ENCODE data around the gene CTSW. TPM values are rescaled to one million over a fixed set of nuclear protein-coding genes. Genes with fewer than 3 reads are reported as not detected.

CTSW gene
- total RNA-seq, 1 experiment from 2014 or later = not detected

DNA sequence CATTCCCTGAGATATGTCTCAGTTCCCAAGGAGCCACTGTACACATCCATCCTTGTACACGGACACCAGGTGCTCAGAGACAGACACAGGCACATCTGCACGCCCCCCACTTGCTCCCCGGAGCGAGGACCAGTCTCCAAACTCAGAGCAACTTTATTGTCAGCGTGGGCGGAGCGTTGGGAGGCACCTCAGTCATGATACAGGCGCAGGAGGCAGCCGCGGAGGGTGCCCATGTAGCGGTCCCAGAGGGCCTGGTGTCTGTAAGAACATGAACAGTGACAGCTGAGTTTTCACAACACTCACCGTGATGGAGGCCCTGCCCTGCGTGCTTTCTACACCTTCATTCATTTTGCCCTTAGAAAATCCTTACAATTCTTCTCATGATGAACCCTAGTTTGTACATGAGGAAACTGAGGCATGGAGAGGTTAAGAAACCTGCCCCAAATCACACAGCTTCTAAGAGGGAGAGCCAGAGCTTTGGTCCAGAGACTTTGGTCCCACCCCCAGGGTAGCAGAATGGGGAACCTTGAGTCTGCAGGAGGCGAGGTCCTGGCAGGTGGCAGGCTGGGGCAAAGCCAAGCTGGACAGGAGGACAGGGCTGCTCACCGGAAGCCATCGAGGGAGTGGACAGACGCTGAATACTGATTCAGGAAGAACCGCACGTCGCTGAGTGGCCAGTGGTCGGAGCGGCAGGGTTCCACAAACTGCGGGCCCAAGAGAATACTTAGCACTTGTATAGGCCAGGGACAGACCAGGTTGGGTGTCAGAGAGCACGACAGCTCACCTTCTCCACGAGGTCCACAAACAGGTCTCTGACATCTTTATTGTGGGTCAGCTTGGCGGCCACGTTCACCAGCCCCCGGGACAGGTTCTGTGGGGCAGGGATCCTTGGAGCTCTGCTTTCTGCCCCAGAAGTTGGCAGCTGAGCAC, 4.4 kb downstream of the CTSW start:
- BruUV-seq (replicated peaks) = no TSS peak
- DNase-seq = no peak
- TF ChIP-seq, protein P1, sequence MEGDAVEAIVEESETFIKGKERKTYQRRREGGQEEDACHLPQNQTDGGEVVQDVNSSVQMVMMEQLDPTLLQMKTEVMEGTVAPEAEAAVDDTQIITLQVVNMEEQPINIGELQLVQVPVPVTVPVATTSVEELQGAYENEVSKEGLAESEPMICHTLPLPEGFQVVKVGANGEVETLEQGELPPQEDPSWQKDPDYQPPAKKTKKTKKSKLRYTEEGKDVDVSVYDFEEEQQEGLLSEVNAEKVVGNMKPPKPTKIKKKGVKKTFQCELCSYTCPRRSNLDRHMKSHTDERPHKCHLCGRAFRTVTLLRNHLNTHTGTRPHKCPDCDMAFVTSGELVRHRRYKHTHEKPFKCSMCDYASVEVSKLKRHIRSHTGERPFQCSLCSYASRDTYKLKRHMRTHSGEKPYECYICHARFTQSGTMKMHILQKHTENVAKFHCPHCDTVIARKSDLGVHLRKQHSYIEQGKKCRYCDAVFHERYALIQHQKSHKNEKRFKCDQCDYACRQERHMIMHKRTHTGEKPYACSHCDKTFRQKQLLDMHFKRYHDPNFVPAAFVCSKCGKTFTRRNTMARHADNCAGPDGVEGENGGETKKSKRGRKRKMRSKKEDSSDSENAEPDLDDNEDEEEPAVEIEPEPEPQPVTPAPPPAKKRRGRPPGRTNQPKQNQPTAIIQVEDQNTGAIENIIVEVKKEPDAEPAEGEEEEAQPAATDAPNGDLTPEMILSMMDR (IDR thresholded peaks at IDR 0.05; ENCODE audit: insufficient read depth in 1 of 2, low read depth in 1 of 2, low read length in 1 of 2, severe bottlenecking in 1 of 2, unreplicated experiment in 1 of 2) = no peak
- ChIA-PET POLR2A (interaction anchor here (0.5 kb wide), 1 partner anchor 40 kb away, joined by 9 read pairs; no protein-coding TSS in a partner anchor), CTCF (interaction anchor here (0.6 to 7.8 kb wide), 32 partner anchors 10 to 277 kb away, joined by 3 to 241 read pairs (median 4); partner anchors contain the start of genes AP5B1, BANF1, CFL1 and EIF1AD)
- H3K4me3 ChIP-seq (ENCODE audit: low read depth, low read length) = no peak overlapping the region
- no peaks in the 10 kb centered on the region for H3K27me3 ChIP-seq (replicated peaks; ENCODE audit: control insufficient read depth, insufficient read depth, low read length)
- no peaks in the 10 kb centered on the region for H3K9me3 ChIP-seq
- H3K27ac Mint-ChIP-seq (ENCODE audit: unreplicated experiment) = no peak overlapping the region
- peaks cover 14% of the 10 kb centered on the region for H3K4me1 ChIP-seq
- H3K4me3 Mint-ChIP-seq (ENCODE audit: unreplicated experiment) = no peak overlapping the region
- no peaks in the 10 kb centered on the region for H3K27me3 Mint-ChIP-seq (ENCODE audit: insufficient read depth, unreplicated experiment)
- peaks cover 52% of the 10 kb centered on the region for H3K36me3 Mint-ChIP-seq (ENCODE audit: insufficient read depth, unreplicated experiment)
- intact Hi-C loops (cut with micrococcal nuclease; ENCODE audit: unreplicated experiment) = loop anchor here (1.0 kb wide), 2 partner anchors 27 to 105 kb away; no protein-coding TSS in a partner anchor
- peaks cover 15% of the 10 kb centered on the region for H3K4me1 Mint-ChIP-seq (ENCODE audit: low read depth, unreplicated experiment)
- peaks cover 4% of the 10 kb centered on the region for H3K36me3 ChIP-seq (ENCODE audit: control insufficient read depth, insufficient read depth, low read length)
- no peaks in the 10 kb centered on the region for H3K9me3 Mint-ChIP-seq (ENCODE audit: unreplicated experiment)

DNA sequence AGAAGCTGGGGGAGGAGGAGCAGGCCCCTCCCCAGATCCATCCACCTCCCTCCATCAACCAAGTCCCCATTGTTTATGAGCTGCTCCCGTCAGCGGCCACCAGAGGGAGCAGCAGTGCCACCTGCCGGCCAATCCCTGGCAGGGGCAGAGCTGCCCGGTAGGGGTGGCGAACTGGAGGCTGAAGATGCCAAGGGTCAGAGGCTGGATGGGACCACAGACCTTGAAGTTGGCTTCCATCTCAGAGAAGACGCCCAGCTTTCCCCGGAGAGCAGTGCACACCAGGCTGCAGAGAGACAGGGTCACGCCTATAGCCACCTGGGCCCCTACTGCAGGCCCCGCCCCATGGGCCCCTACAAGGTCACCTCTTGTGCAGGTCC, 5.1 kb downstream of the CTSW start:
- DNase-seq = peak; percentile 77 to 90
- no peak overlapping the region for H3K27ac Mint-ChIP-seq (ENCODE audit: unreplicated experiment)
- peaks cover 20% of the 10 kb centered on the region for H3K4me1 ChIP-seq
- H3K27me3 Mint-ChIP-seq (ENCODE audit: insufficient read depth, unreplicated experiment) = no peaks in the 10 kb centered on the region
- H3K36me3 ChIP-seq (ENCODE audit: control insufficient read depth, insufficient read depth, low read length) = peaks cover 4% of the 10 kb centered on the region
- intact Hi-C loops (cut with micrococcal nuclease; ENCODE audit: unreplicated experiment) = loop anchor here (1.0 kb wide), 2 partner anchors 27 to 105 kb away; no protein-coding TSS in a partner anchor
- no peaks in the 10 kb centered on the region for H3K9me3 Mint-ChIP-seq (ENCODE audit: unreplicated experiment)
- CTCF ChIA-PET = interaction anchor here (0.6 to 7.8 kb wide), 36 partner anchors 11 to 428 kb away, joined by 3 to 241 read pairs (median 4); partner anchors contain the start of genes AP5B1, BANF1, CFL1 and EIF1AD
- TF ChIP-seq, protein P1 (IDR thresholded peaks at IDR 0.05; ENCODE audit: insufficient read depth in 1 of 2, low read depth in 1 of 2, low read length in 1 of 2, severe bottlenecking in 1 of 2, unreplicated experiment in 1 of 2) = peak; percentile 98 to 100
- H3K9me3 ChIP-seq = no peaks in the 10 kb centered on the region
- H3K27me3 ChIP-seq (replicated peaks; ENCODE audit: control insufficient read depth, insufficient read depth, low read length) = no peaks in the 10 kb centered on the region
- H3K36me3 Mint-ChIP-seq (ENCODE audit: insufficient read depth, unreplicated experiment) = peaks cover 45% of the 10 kb centered on the region
- BruUV-seq (replicated peaks) = no TSS peak
- H3K4me3 Mint-ChIP-seq (ENCODE audit: unreplicated experiment) = no peak overlapping the region
- POLR2A ChIA-PET = interaction anchor here (0.5 kb wide), 1 partner anchor 40 kb away, joined by 9 read pairs; no protein-coding TSS in a partner anchor
- peaks cover 22% of the 10 kb centered on the region for H3K4me1 Mint-ChIP-seq (ENCODE audit: low read depth, unreplicated experiment)
- no peak overlapping the region for H3K4me3 ChIP-seq (ENCODE audit: low read depth, low read length)

DNA sequence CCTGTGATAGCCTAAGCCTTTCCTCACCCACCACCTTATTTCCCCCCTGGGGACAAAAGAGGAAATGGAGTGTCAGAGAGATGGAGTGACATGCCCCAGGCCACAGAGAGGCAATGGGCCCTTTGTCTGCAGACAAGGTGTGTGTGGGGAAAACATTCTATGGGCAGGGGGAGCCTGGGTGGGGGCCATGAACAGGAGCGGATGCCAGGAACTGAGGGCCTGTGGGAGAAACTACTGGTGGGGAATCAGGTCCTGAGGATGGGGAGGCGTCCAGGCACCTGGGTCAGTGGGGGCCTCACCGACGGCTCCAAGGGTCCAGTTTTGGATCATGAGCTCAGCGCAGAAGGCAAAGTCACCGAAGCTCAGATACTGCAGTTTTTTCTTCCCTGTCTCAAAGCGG, 5.6 kb downstream of the CTSW start:
- DNase-seq = no peak
- H3K4me1 ChIP-seq = peaks cover 25% of the 10 kb centered on the region
- no peak overlapping the region for H3K27ac Mint-ChIP-seq (ENCODE audit: unreplicated experiment)
- peaks cover 46% of the 10 kb centered on the region for H3K36me3 Mint-ChIP-seq (ENCODE audit: insufficient read depth, unreplicated experiment)
- POLR2A ChIA-PET = no interaction called here
- peaks cover 23% of the 10 kb centered on the region for H3K4me1 Mint-ChIP-seq (ENCODE audit: low read depth, unreplicated experiment)
- no peaks in the 10 kb centered on the region for H3K9me3 Mint-ChIP-seq (ENCODE audit: unreplicated experiment)
- no peaks in the 10 kb centered on the region for H3K27me3 ChIP-seq (replicated peaks; ENCODE audit: control insufficient read depth, insufficient read depth, low read length)
- no peaks in the 10 kb centered on the region for H3K9me3 ChIP-seq
- CTCF ChIA-PET = interaction anchor here (0.6 to 7.8 kb wide), 34 partner anchors 11 to 428 kb away, joined by 3 to 241 read pairs (median 4); partner anchors contain the start of genes BANF1, CFL1, EIF1AD and FOSL1
- no TSS peak for BruUV-seq (replicated peaks)
- intact Hi-C loops (cut with micrococcal nuclease; ENCODE audit: unreplicated experiment) = no loop called here
- TF ChIP-seq, protein P1 (IDR thresholded peaks at IDR 0.05; ENCODE audit: insufficient read depth in 1 of 2, low read depth in 1 of 2, low read length in 1 of 2, severe bottlenecking in 1 of 2, unreplicated experiment in 1 of 2) = no peak
- no peak overlapping the region for H3K4me3 Mint-ChIP-seq (ENCODE audit: unreplicated experiment)
- H3K27me3 Mint-ChIP-seq (ENCODE audit: insufficient read depth, unreplicated experiment) = no peaks in the 10 kb centered on the region
- H3K36me3 ChIP-seq (ENCODE audit: control insufficient read depth, insufficient read depth, low read length) = peaks cover 4% of the 10 kb centered on the region
- H3K4me3 ChIP-seq (ENCODE audit: low read depth, low read length) = no peak overlapping the region

Measured in Caco-2 (cell line).